Astrocyte (in vitro differentiated cells and primary cell): ENCODE data around the gene CDYL. TPM values are rescaled to one million over a fixed set of nuclear protein-coding genes. Genes with fewer than 3 reads are reported as not detected.

ENCODE experiments used
- DNase-seq: peaks from one replicate; pipeline ENCODE4 v3.0.0-alpha.2; 2010; ENCODE audit warnings: low read depth
- FAIRE-seq: peaks from 2 replicates; lab custom pipeline; 2011; peaks lifted over from hg19 to GRCh38; lab: Jason Lieb, UNC
- H2AFZ ChIP-seq: 2 replicates; pipeline ENCODE4 v1.6.0; 2012; ENCODE audit warnings: low read depth, low read length, inconsistent platforms
- H3K27ac ChIP-seq: 2 replicates; pipeline ENCODE4 v1.5.1; 2011; ENCODE audit warnings: low read depth, low read length, inconsistent platforms
- H3K27me3 ChIP-seq: 2 replicates; pipeline ENCODE4 v1.6.0; 2011; ENCODE audit warnings: low read length, inconsistent platforms; ENCODE audit not compliant: insufficient read depth
- H3K36me3 ChIP-seq: 2 replicates; pipeline ENCODE4 v1.5.1; 2011; ENCODE audit warnings: low read length, inconsistent platforms; ENCODE audit not compliant: insufficient read depth
- H3K4me1 ChIP-seq: 2 replicates; pipeline ENCODE4 v1.5.1; 2011; ENCODE audit warnings: low read length, inconsistent platforms; ENCODE audit not compliant: insufficient read depth
- H3K4me2 ChIP-seq: 2 replicates; pipeline ENCODE4 v1.6.0; 2012; ENCODE audit warnings: low read length, inconsistent platforms
- H3K4me3 ChIP-seq: 2 replicates; pipeline ENCODE4 v1.5.1; 2011; ENCODE audit warnings: low read depth, mild to moderate bottlenecking, low read length, inconsistent platforms; ENCODE audit not compliant: insufficient read depth
- H3K79me2 ChIP-seq: 2 replicates; pipeline ENCODE4 v1.6.0; 2012; ENCODE audit warnings: mild to moderate bottlenecking, low read length, inconsistent platforms; ENCODE audit not compliant: insufficient read depth
- H3K9ac ChIP-seq: 2 replicates; pipeline ENCODE4 v1.6.0; 2012; ENCODE audit warnings: mild to moderate bottlenecking, low read length, inconsistent platforms
- H3K9me3 ChIP-seq: 2 replicates; pipeline ENCODE4 v1.5.1; 2012; ENCODE audit warnings: low read depth, mild to moderate bottlenecking, low read length, inconsistent platforms; ENCODE audit not compliant: insufficient read depth
- H4K20me1 ChIP-seq: 2 replicates; pipeline ENCODE4 v1.6.0; 2012; ENCODE audit warnings: low read length, inconsistent platforms; ENCODE audit not compliant: insufficient read depth
- H3K27ac Mint-ChIP-seq: one replicate; pipeline ENCODE4 v1.8.0; 2021; ENCODE audit warnings: mild to moderate bottlenecking, mixed read lengths; ENCODE audit not compliant: unreplicated experiment
- H3K27me3 Mint-ChIP-seq: one replicate; pipeline ENCODE4 v1.8.0; 2021; ENCODE audit warnings: low read depth, mixed read lengths; ENCODE audit not compliant: unreplicated experiment
- H3K36me3 Mint-ChIP-seq: one replicate; pipeline ENCODE4 v1.8.0; 2021; ENCODE audit warnings: low read depth, mixed read lengths; ENCODE audit not compliant: unreplicated experiment
- H3K4me1 Mint-ChIP-seq: one replicate; pipeline ENCODE4 v1.8.0; 2021; ENCODE audit warnings: low read depth, mixed read lengths; ENCODE audit not compliant: unreplicated experiment
- H3K4me3 Mint-ChIP-seq: one replicate; pipeline ENCODE4 v1.8.0; 2021; ENCODE audit warnings: mild to moderate bottlenecking, moderate library complexity, mixed read lengths; ENCODE audit not compliant: unreplicated experiment
- H3K9me3 Mint-ChIP-seq: one replicate; pipeline ENCODE4 v1.8.0; 2021; ENCODE audit warnings: mild to moderate bottlenecking, mixed read lengths; ENCODE audit not compliant: unreplicated experiment
- CTCF ChIP-seq: IDR thresholded peaks from 2 replicates; pipeline ENCODE4 v1.5.1; 2011; ENCODE audit warnings: low read depth, mild to moderate bottlenecking, inconsistent platforms, low read length, moderate library complexity; ENCODE audit not compliant: insufficient read depth
- EZH2 ChIP-seq: IDR thresholded peaks from 2 replicates; pipeline ENCODE4 v1.6.1; 2012; ENCODE audit warnings: mild to moderate bottlenecking, low read length, inconsistent platforms; ENCODE audit not compliant: insufficient read depth
- total RNA-seq: library from RNA; stranded (reverse); gene quantifications from 2 replicates; pipeline ENCODE4 v1.2.1, GENCODE V29; 2021

CDYL gene
- total RNA-seq, 1 donor from 2014 or later, result 87.1 TPM

GRCh38 chr6:4914420-4915159, 138.4 kb downstream of the CDYL start:
- H3K4me3 ChIP-seq, result no peak overlapping the region
- Mint-ChIP-seq H3K4me3 (no peak overlapping the region), H3K27me3 (no peaks in the 10 kb centered on the region), H3K4me1 (peaks cover 39% of the 10 kb centered on the region), H3K36me3 (peaks cover 7% of the 10 kb centered on the region), H3K27ac (peak overlapping the region; percentile 13), H3K9me3 (no peaks in the 10 kb centered on the region)
- H3K27ac ChIP-seq, result no peak overlapping the region
- H3K27me3 ChIP-seq, result no peaks in the 10 kb centered on the region
- H3K36me3 ChIP-seq, result no peaks in the 10 kb centered on the region
- DNase-seq, result peak; percentile 48
- H4K20me1 ChIP-seq, result peaks cover 58% of the 10 kb centered on the region
- no peak overlapping the region for H3K9ac ChIP-seq
- H2AFZ ChIP-seq, result no peak overlapping the region
- H3K4me2 ChIP-seq, result no peak overlapping the region
- TF ChIP-seq CTCF (no peak), EZH2 (no peak)
- peaks cover 3% of the 10 kb centered on the region for H3K4me1 ChIP-seq
- H3K9me3 ChIP-seq, result no peaks in the 10 kb centered on the region
- H3K79me2 ChIP-seq, result peaks cover 14% of the 10 kb centered on the region
- no peak for FAIRE-seq

- Histone ChIP-seq H3K4me3 (no peak overlapping the region), H3K27me3 (no peaks in the 10 kb centered on the region), H3K9me3 (no peaks in the 10 kb centered on the region), H3K27ac (no peak overlapping the region), H3K4me1 (peaks cover 3% of the 10 kb centered on the region), H3K9ac (no peak overlapping the region), H2AFZ (no peak overlapping the region), H4K20me1 (peaks cover 62% of the 10 kb centered on the region), H3K36me3 (no peaks in the 10 kb centered on the region), H3K4me2 (no peak overlapping the region), H3K79me2 (peaks cover 15% of the 10 kb centered on the region)
- Mint-ChIP-seq H3K4me3 (no peak overlapping the region), H3K36me3 (peaks cover 9% of the 10 kb centered on the region), H3K9me3 (no peaks in the 10 kb centered on the region), H3K27ac (peak overlapping the region; percentile 60), H3K27me3 (no peaks in the 10 kb centered on the region), H3K4me1 (peaks cover 48% of the 10 kb centered on the region)
- no peak for DNase-seq
- no peak for FAIRE-seq
- TF ChIP-seq CTCF (no peak), EZH2 (no peak)
These were observed 140.9 kb downstream of the CDYL start for GRCh38 chr6:4916954-4917561.
